Activated CD8-positive, alpha-beta T cell treated with anti-CD3 and anti-CD28 coated beads, Interleukin-2, amount 10 ng/mL, durations not matched to agents 7 days and 5 days (primary cell): ENCODE data around the gene PCDHB14. TPM values are rescaled to one million over a fixed set of nuclear protein-coding genes. Genes with fewer than 3 reads are reported as not detected.
"Not testable (repeated sequence)": the region's sequence is repeated elsewhere in the genome, so short reads cannot be mapped to it uniquely, and the experiment has no call there.

ENCODE experiments used
- ATAC-seq: fragments of 150-1000 bp; cut with Tn5 transposase; one replicate; pipeline ENCODE4 v1.10.0; 2021; ENCODE audit warnings: moderate library complexity
- CTCF ChIA-PET: fragments of 350-600 bp; sonication (Branson Sonifier 250); formaldehyde crosslinking; loops from one replicate; lab custom pipeline; 2021; ENCODE audit warnings: antibody characterized with exemption; lab: Charles Lee
- POLR2A ChIA-PET: fragments of 350-600 bp; sonication (Branson Sonifier 250); formaldehyde crosslinking; loops from one replicate; lab custom pipeline; 2021; ENCODE audit warnings: antibody characterized with exemption; lab: Charles Lee
- DNase-seq: peaks from one replicate; pipeline ENCODE4 v3.0.0-alpha.2; 2020
- H3K27ac Mint-ChIP-seq: one replicate; pipeline ENCODE4 v1.8.0; 2021; ENCODE audit warnings: mild to moderate bottlenecking, mixed read lengths
- H3K27me3 Mint-ChIP-seq: one replicate; pipeline ENCODE4 v1.8.0; 2021; ENCODE audit warnings: low read depth, mixed read lengths
- H3K36me3 Mint-ChIP-seq: one replicate; pipeline ENCODE4 v1.8.0; 2021; ENCODE audit warnings: low read depth, mixed read lengths
- H3K4me1 Mint-ChIP-seq: one replicate; pipeline ENCODE4 v1.8.0; 2021; ENCODE audit warnings: low read depth, mixed read lengths
- H3K4me3 Mint-ChIP-seq: one replicate; pipeline ENCODE4 v1.8.0; 2021; ENCODE audit warnings: mild to moderate bottlenecking, mixed read lengths
- H3K9me3 Mint-ChIP-seq: one replicate; pipeline ENCODE4 v1.8.0; 2022; ENCODE audit warnings: mixed read lengths; ENCODE audit not compliant: insufficient read depth
- total RNA-seq, 2 experiments: library from RNA; stranded (reverse); gene quantifications; one replicate each; pipeline ENCODE4 v1.2.3, GENCODE V29; 2021

Gene PCDHB14
- total RNA-seq = not detected

- Mint-ChIP-seq H3K4me1 (no peaks in the 10 kb centered on the region), H3K9me3 (peaks cover 14% of the 10 kb centered on the region), H3K27me3 (peaks cover 5% of the 10 kb centered on the region), H3K4me3 (no peak within 1 kb of the TSS), H3K27ac (no peak within 1 kb of the TSS), H3K36me3 (no peaks in the 10 kb centered on the region)
- CTCF ChIA-PET = interaction anchor here (0.8 to 1.7 kb wide), 9 partner anchors 36 to 345 kb away, joined by 3 to 6 read pairs (median 4); partner anchors contain the start of genes PCDHB9, PCDHGA11, PCDHGB1 and TAF7
- no peak for ATAC-seq
- DNase-seq = no peak
- POLR2A ChIA-PET = no interaction called here
These were observed at the start of gene PCDHB14 for GRCh38 chr5:141223112-141223783. PCDHB14 (plus strand) TSS chr5:141223343; CDS start chr5:141223506, 163 bp downstream.

GRCh38 chr5:141174291-141175104 is 48.6 kb upstream of the PCDHB14 start:
- ATAC-seq, H3K27ac Mint-ChIP-seq, POLR2A ChIA-PET, H3K4me1 Mint-ChIP-seq, H3K9me3 Mint-ChIP-seq, H3K36me3 Mint-ChIP-seq, DNase-seq, H3K4me3 Mint-ChIP-seq, H3K27me3 Mint-ChIP-seq, CTCF ChIA-PET: not testable (repeated sequence)

GRCh38 chr5:141175933-141176332 is 47.2 kb upstream of the PCDHB14 start:
- no peak for ATAC-seq
- Mint-ChIP-seq H3K4me1 (no peaks in the 10 kb centered on the region), H3K36me3 (no peaks in the 10 kb centered on the region), H3K27me3 (peaks cover 1% of the 10 kb centered on the region), H3K27ac (no peak overlapping the region), H3K4me3 (no peak overlapping the region), H3K9me3 (peaks cover 12% of the 10 kb centered on the region)
- POLR2A ChIA-PET = no interaction called here
- CTCF ChIA-PET = no interaction called here
- no peak for DNase-seq

- CTCF ChIA-PET, POLR2A ChIA-PET, H3K4me3 Mint-ChIP-seq, H3K4me1 Mint-ChIP-seq, ATAC-seq, H3K27ac Mint-ChIP-seq, H3K36me3 Mint-ChIP-seq, DNase-seq, H3K27me3 Mint-ChIP-seq: not testable (repeated sequence)
- H3K9me3 Mint-ChIP-seq = peaks cover 21% of the 10 kb centered on the region
These were observed 45.5 kb upstream of the PCDHB14 start, which contains the start of gene PCDHB8 for GRCh38 chr5:141177577-141178191. PCDHB8 (plus strand) TSS chr5:141177790; CDS start chr5:141178035, 245 bp downstream.

DNA sequence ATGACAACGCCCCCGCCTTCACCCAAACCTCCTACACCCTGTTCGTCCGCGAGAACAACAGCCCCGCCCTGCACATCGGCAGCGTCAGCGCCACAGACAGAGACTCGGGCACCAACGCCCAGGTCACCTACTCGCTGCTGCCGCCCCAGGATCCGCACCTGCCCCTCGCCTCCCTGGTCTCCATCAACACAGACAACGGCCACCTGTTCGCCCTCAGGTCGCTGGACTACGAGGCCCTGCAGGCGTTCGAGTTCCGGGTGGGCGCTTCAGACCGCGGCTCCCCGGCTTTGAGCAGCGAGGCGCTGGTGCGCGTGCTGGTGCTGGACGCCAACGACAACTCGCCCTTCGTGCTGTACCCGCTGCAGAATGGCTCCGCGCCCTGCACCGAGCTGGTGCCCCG is 43.8 kb upstream of the PCDHB14 start:
- H3K4me1 Mint-ChIP-seq, ATAC-seq, H3K27ac Mint-ChIP-seq, DNase-seq, CTCF ChIA-PET, H3K27me3 Mint-ChIP-seq, POLR2A ChIA-PET, H3K36me3 Mint-ChIP-seq, H3K4me3 Mint-ChIP-seq: not testable (repeated sequence)
- peaks cover 16% of the 10 kb centered on the region for H3K9me3 Mint-ChIP-seq

DNA sequence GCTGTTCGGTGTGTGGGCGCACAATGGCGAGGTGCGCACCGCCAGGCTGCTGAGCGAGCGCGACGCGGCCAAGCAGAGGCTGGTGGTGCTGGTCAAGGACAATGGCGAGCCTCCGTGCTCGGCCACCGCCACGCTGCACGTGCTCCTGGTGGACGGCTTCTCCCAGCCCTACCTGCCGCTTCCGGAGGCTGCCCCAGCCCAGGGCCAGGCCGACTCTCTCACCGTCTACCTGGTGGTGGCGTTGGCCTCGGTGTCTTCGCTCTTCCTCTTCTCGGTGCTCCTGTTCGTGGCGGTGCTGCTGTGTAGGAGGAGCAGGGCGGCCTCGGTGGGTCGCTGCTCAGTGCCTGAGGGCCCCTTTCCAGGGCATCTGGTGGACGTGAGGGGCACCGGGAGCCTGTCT is 43.3 kb upstream of the PCDHB14 start:
- H3K4me1 Mint-ChIP-seq, H3K27me3 Mint-ChIP-seq, H3K36me3 Mint-ChIP-seq, DNase-seq, POLR2A ChIA-PET, H3K4me3 Mint-ChIP-seq, ATAC-seq, CTCF ChIA-PET, H3K27ac Mint-ChIP-seq: not testable (repeated sequence)
- H3K9me3 Mint-ChIP-seq = peaks cover 20% of the 10 kb centered on the region

DNA sequence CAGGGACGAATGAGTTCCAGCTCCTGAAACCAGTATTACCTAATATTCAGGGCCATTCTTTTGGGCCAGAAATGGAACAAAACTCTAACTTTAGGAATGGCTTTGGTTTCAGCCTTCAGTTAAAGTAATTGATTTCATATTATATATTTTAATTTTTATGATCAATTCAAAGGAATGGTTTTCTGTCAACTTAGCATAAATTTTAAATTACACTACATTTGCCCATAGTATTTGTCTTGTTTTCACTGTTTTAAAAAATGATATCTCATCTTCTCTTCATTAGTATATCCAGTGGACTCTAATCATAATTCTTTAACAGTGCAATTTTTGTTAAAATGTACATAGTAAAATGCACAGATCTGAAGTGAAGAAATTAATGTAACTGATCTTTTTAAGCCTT is 42.8 kb upstream of the PCDHB14 start:
- Mint-ChIP-seq H3K27ac (no peak overlapping the region), H3K9me3 (peaks cover 24% of the 10 kb centered on the region), H3K27me3 (peaks cover 1% of the 10 kb centered on the region), H3K4me3 (no peak overlapping the region), H3K4me1 (no peaks in the 10 kb centered on the region), H3K36me3 (peaks cover 7% of the 10 kb centered on the region)
- ChIA-PET POLR2A (no interaction called here), CTCF (no interaction called here)
- ATAC-seq (no peak), DNase-seq (no peak)

GRCh38 chr5:141182248-141182647 is 40.9 kb upstream of the PCDHB14 start, which contains the start of gene PCDHB16:
PCDHB16 (plus strand) TSS chr5:141182387; CDS start chr5:141182560, 173 bp downstream.
- Mint-ChIP-seq H3K4me1 (no peaks in the 10 kb centered on the region), H3K4me3 (no peak within 1 kb of the TSS), H3K27me3 (peaks cover 1% of the 10 kb centered on the region), H3K9me3 (peaks cover 34% of the 10 kb centered on the region), H3K36me3 (peaks cover 7% of the 10 kb centered on the region), H3K27ac (no peak within 1 kb of the TSS)
- ATAC-seq (no peak), DNase-seq (no peak)
- ChIA-PET POLR2A (no interaction called here), CTCF (interaction anchor here (0.8 kb wide), 1 partner anchor 239 kb away, joined by 3 read pairs; the partner anchor contains the start of gene PCDHGA11)

DNA sequence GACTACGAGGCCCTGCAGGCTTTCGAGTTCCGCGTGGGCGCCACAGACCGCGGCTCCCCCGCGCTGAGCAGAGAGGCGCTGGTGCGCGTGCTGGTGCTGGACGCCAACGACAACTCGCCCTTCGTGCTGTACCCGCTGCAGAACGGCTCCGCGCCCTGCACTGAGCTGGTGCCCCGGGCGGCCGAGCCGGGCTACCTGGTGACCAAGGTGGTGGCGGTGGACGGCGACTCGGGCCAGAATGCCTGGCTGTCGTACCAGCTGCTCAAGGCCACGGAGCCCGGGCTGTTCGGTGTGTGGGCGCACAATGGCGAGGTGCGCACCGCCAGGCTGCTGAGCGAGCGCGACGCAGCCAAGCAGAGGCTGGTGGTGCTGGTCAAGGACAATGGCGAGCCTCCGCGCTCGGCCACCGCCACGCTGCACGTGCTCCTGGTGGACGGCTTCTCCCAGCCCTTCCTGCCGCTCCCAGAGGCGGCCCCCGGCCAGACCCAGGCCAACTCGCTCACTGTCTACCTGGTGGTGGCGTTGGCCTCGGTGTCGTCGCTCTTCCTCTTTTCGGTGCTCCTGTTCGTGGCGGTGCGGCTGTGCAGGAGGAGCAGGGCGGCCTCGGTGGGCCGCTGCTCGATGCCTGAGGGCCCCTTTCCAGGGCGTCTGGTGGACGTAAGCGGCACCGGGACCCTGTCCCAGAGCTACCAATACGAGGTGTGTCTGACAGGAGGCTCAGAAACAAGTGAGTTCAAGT is 38.9 kb upstream of the PCDHB14 start:
- H3K4me3 Mint-ChIP-seq, H3K36me3 Mint-ChIP-seq, H3K4me1 Mint-ChIP-seq, H3K27ac Mint-ChIP-seq, H3K27me3 Mint-ChIP-seq, CTCF ChIA-PET, POLR2A ChIA-PET, ATAC-seq, DNase-seq: not testable (repeated sequence)
- H3K9me3 Mint-ChIP-seq = peaks cover 39% of the 10 kb centered on the region

DNA sequence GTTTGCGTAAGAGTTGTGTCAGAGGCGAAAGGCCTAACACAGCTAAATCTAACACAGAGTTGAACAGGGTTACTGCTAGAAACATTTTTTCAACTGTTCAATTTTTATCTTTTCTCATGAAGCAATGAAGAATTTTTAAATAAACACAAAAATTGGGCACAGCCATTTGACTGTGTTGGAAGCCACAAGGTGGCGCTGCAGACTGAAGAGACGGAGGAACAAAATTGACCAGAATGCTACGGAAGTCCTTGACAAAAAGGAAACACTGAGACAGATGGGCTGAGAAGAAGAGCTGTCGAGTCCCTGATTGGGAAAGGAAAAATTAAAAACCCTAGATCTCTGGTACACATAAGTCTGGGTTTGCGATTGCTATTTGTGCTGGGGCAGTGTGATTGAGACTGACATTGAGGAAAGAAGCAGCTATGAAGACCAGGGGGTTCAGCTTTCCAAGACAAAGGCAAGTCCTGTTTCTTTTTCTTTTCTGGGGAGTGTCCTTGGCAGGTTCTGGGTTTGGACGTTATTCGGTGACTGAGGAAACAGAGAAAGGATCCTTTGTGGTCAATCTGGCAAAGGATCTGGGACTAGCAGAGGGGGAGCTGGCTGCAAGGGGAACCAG is 36.1 kb upstream of the PCDHB14 start, which contains the start of gene PCDHB9:
Gene PCDHB9, plus strand, starts transcription at position 265 of the 616 bp plus-strand sequence. Its CDS starts 158 bp downstream, at position 423.
- ATAC-seq = no peak
- Mint-ChIP-seq H3K36me3 (peaks cover 9% of the 10 kb centered on the region), H3K4me1 (no peaks in the 10 kb centered on the region), H3K27ac (no peak within 1 kb of the TSS), H3K27me3 (peaks cover 4% of the 10 kb centered on the region), H3K4me3 (no peak within 1 kb of the TSS), H3K9me3 (peaks cover 32% of the 10 kb centered on the region)
- ChIA-PET CTCF (interaction anchor here (0.8 to 1.5 kb wide), 8 partner anchors 9 to 377 kb away, joined by 3 to 5 read pairs (median 4); partner anchors contain the start of genes PCDHB14 and PCDHGA1), POLR2A (no interaction called here)
- peak; percentile 34 for DNase-seq

GRCh38 chr5:141188682-141189081 is 34.5 kb upstream of the PCDHB14 start:
- peaks cover 36% of the 10 kb centered on the region for H3K9me3 Mint-ChIP-seq
- H3K27me3 Mint-ChIP-seq, H3K36me3 Mint-ChIP-seq, ATAC-seq, CTCF ChIA-PET, DNase-seq, POLR2A ChIA-PET, H3K4me1 Mint-ChIP-seq, H3K4me3 Mint-ChIP-seq, H3K27ac Mint-ChIP-seq: not testable (repeated sequence)
